Embryonic facial prominence (tissue), 1 donor: Measurements from ENCODE around the gene ERBB4.

Experiments
- DNase-seq: peaks from one replicate; pipeline ENCODE4 v3.0.0-alpha.2; 2016; ENCODE audit errors: extremely low spot score

ERBB4 gene

DNA sequence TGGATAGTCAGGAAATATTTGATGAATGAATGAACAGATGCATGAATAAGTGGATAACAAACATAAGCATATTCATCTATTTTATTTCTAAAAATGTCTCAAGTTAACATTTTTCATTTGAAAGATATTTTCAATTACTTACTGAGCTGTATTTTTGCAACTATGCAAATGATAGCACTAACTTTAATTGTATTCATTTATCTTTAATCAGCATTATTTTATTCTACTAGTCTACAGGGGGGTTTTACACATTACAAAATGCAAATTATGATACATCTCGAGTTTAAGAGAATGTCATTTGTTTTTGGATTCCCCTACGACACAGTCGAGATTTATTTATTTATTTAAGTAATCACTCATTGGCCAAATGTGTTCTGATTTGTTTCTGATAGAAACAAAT, 530.6 kb downstream of the ERBB4 start:
- DNase-seq: no peak

- DNase-seq: no peak
Measured at GRCh38 chr2:212005085-212005671, 533.4 kb downstream of the ERBB4 start.

- DNase-seq: no peak
Measured at GRCh38 chr2:212001325-212001724, 537.3 kb downstream of the ERBB4 start.

DNA sequence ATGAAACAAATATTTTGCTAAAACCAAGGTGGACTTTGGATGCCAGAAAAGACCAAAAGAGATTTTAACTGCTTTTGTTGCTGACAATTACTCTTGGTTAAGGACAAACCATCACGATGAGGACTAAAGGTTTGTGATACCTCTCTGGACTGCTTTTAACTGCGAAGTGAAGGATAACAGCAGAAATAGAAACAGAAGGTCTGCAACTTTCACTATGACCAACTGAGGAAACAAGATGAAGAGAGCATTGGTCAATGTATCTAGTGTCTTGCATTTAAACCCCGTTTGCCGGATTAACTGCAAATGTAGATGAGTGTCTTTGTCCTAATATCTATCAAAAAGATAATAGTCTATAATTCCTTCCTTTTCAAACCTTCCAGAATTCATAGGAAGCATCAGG, 541.7 kb downstream of the ERBB4 start:
- DNase-seq: no peak

- no peak for DNase-seq
Measured at GRCh38 chr2:211994806-211995205, 543.8 kb downstream of the ERBB4 start.

DNA sequence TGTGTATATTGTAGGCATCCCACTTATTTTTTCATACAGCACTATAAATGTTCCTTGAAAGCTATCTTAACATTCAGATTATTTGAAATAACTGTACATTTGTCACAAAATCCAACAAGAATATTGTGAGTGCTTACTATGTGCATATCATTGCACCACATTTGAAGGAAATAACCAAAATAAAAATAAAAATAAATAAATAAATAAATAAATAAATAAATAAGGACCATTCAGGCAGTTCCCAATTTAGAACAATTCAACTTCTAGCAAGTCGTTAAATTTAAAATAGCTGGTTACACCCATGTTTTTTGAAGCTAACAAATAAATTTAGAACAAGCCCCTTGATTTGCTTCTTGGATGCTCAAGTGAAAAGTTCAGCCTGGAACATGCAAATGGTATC, 548.3 kb downstream of the ERBB4 start:
- DNase-seq: no peak

DNA sequence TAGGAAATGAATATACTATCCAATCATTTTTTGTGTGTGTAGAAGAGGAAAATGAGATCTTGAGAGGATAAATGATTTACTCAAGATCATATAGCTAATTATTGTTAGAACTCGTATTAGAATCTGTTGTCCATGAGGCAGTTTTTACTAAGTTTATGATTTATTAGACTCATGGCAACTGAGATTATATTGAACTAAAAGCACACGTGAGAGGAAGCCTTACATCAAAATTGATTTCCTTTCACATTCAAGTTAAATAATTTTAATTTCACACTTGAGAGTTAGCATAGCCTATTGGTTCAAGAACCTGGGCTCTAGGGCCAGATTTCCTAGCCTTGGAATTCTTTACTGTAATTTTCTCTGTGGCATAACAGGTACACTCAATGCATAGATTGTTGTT, 552.3 kb downstream of the ERBB4 start:
- no peak for DNase-seq

- DNase-seq: no peak
Measured at GRCh38 chr2:211985393-211985792, 553.2 kb downstream of the ERBB4 start.

- no peak for DNase-seq
Measured at GRCh38 chr2:211982162-211982561, 556.4 kb downstream of the ERBB4 start.

DNA sequence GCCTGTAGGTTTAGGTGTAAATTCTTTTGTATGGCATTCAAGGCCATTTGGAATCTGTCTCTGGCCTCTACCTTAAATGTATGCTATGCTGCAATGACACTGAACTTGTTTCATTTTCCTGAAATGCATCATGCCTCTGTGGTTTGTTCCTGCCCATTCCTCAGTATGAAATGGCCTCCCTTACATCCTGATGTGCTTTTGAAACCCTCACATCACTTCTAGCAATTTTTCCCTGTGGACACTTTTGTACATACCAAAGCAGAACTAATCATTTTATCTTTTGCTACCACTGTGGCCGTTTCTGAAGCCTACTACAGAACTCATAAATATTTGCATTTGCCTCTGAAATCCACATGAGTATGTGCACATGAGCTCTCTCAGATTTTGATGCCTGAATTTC, 557.2 kb downstream of the ERBB4 start:
- no peak for DNase-seq

- no peak for DNase-seq
Measured at GRCh38 chr2:211976076-211976475, 562.5 kb downstream of the ERBB4 start.

DNA sequence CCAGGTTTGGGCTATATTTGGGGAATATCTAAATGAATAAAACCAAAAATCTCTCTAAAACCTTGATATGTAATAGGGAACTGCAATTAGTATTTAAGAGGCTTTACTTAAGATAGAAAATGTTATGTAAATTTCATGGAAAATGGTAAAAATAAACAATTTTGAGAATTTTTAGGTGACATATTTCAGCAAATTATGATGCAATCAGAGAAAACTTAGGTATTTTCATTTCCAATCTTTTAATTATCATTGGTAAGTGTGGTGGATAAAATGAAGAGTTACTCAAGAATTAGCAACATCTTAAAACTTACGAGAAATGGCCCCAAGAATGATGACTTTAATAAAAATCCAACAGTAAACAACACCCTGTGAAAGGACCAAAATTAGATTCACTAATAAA, 571.4 kb downstream of the ERBB4 start:
- DNase-seq: no peak

DNA sequence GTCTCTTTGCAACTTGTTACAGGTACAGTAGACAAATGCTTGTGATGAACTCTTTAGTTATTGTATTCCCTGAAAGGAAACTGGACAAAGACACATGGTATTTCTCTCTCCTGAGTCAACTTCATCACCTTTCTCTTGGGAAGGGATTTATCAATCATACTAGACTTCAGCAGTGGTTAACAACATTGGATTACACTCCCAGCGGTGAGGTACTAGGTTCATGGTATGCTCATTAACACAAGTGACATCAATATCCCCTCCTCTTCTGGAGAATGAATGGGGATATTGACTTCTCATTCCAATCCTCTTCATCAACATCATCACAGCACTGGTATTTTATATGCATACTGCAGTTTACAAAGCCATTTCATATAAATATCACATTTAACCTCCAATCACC, 574.6 kb downstream of the ERBB4 start:
- DNase-seq: no peak

- DNase-seq: no peak
Measured at GRCh38 chr2:211957799-211958198, 580.8 kb downstream of the ERBB4 start.

GRCh38 chr2:211955648-211956047, 583.0 kb downstream of the ERBB4 start:
- no peak for DNase-seq

DNA sequence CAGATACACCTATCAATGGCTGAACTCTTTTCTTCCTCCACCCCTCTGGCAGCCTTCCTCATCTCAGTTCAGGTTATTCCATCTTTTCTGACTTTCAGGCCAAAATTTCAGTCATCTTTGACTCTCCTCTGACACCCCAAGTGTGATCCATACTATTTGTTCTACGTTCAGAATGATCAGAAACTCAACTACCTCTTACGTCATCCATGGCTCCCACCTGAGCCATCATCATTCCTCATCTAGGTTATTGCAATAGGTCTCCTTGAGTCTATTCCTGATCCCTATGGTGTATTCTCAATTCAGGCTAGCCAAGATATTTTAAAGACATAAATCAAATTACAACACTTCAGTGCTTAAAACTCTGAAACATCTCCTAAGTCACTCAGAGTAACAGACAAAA, 589.7 kb downstream of the ERBB4 start:
- DNase-seq: no peak

GRCh38 chr2:211946960-211947359, 591.6 kb downstream of the ERBB4 start:
- no peak for DNase-seq

- no peak for DNase-seq
Measured at GRCh38 chr2:211944572-211944971, 594.0 kb downstream of the ERBB4 start.

- no peak for DNase-seq
Measured at GRCh38 chr2:211942153-211942552, 596.4 kb downstream of the ERBB4 start.

- DNase-seq: no peak
Measured at GRCh38 chr2:211941216-211941747, 597.3 kb downstream of the ERBB4 start.

DNA sequence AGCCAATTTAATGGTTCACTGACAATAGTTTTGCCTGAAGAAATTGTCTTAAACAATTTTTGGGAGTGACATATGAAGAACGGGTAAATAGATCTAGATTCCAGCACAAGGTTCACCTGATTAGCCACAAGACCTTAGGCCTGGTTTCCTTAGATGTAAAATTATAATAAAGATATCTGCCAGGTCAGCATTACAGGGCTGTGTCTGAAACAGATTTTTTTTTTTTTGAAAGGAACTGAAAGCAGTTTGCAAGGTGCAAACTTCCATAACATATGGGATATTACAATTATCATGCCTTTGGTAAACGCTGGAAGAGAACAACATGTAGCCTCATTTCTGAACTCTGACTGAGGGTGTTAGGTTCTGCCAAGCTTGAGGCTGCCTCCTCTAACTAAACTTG, 599.4 kb downstream of the ERBB4 start:
- no peak for DNase-seq

GRCh38 chr2:211934811-211935210, 603.8 kb downstream of the ERBB4 start:
- no peak for DNase-seq

GRCh38 chr2:211931314-211931713, 607.3 kb downstream of the ERBB4 start:
- DNase-seq: no peak

GRCh38 chr2:211930331-211930730, 608.3 kb downstream of the ERBB4 start:
- no peak for DNase-seq
